Neutrophil (primary cell): ENCODE measurements around the gene FETUB.
A peak's percentile ranks its signal among the peaks of the same experiment; 100 is the strongest.

Source experiments
- H3K27ac ChIP-seq: fragments of 200-600 bp; sonication (generic); 2 replicates; pipeline ENCODE4 v1.5.1; 2016; ENCODE audit warnings: mild to moderate bottlenecking, moderate library complexity
- H3K27me3 ChIP-seq: fragments of 200-600 bp; sonication (generic); 2 replicates; pipeline ENCODE4 v1.6.0; 2016; ENCODE audit warnings: mild to moderate bottlenecking
- H3K36me3 ChIP-seq: fragments of 200-600 bp; sonication (generic); 2 replicates; pipeline ENCODE4 v1.5.1; 2017
- H3K4me1 ChIP-seq, 2 experiments: fragments of 200-600 bp in 1 of 2; sonication (generic) in 1 of 2; 1 replicate in 1 of 2; 2 replicates in 1 of 2; pipeline versions ENCODE4 v1.5.1 to v1.6.1; 2013 to 2016; ENCODE audit warnings: low read depth in 1 of 2, low read length in 1 of 2, mild to moderate bottlenecking in 1 of 2, moderate library complexity in 1 of 2; ENCODE audit not compliant: control insufficient read depth in 1 of 2, insufficient read depth in 1 of 2
- H3K4me3 ChIP-seq, 2 experiments: fragments of 200-600 bp in 1 of 2; sonication (generic) in 1 of 2; 1 replicate in 1 of 2; 2 replicates in 1 of 2; pipeline ENCODE4 v1.5.1; 2013 to 2016; ENCODE audit warnings: low read depth in 1 of 2, low read length in 1 of 2, mild to moderate bottlenecking in 1 of 2, moderate library complexity in 1 of 2
- H3K9me3 ChIP-seq: fragments of 200-600 bp; sonication (generic); 2 replicates; pipeline ENCODE4 v1.5.1; 2016
- CTCF ChIP-seq: fragments of 200-600 bp; sonication (generic); IDR thresholded peaks from 2 replicates; pipeline ENCODE4 v1.5.1; 2016; ENCODE audit warnings: antibody characterized with exemption

Gene FETUB

GRCh38 chr3:186614597-186615483, 25.4 kb upstream of the FETUB start:
- no peaks in the 10 kb centered on the region for H3K9me3 ChIP-seq
- H3K4me3 ChIP-seq: no peak overlapping the region
- H3K36me3 ChIP-seq: no peaks in the 10 kb centered on the region
- peaks cover 70% of the 10 kb centered on the region for H3K27me3 ChIP-seq
- H3K27ac ChIP-seq: no peak overlapping the region
- peak; percentile 90 for TF ChIP-seq CTCF
- H3K4me1 ChIP-seq: peaks cover 0 to 13% of the 10 kb centered on the region in 2 experiments

- H3K4me3 ChIP-seq: no peak overlapping the region
- peaks cover 70% of the 10 kb centered on the region for H3K27me3 ChIP-seq
- no peak overlapping the region for H3K27ac ChIP-seq
- H3K4me1 ChIP-seq: peaks cover 0 to 13% of the 10 kb centered on the region in 2 experiments
- H3K9me3 ChIP-seq: no peaks in the 10 kb centered on the region
- TF ChIP-seq CTCF: no peak
- H3K36me3 ChIP-seq: no peaks in the 10 kb centered on the region
These were observed 23.9 kb upstream of the FETUB start for GRCh38 chr3:186616299-186616617.

- no peak overlapping the region for H3K27ac ChIP-seq
These were observed 22.9 kb upstream of the FETUB start for GRCh38 chr3:186617036-186617946.

DNA sequence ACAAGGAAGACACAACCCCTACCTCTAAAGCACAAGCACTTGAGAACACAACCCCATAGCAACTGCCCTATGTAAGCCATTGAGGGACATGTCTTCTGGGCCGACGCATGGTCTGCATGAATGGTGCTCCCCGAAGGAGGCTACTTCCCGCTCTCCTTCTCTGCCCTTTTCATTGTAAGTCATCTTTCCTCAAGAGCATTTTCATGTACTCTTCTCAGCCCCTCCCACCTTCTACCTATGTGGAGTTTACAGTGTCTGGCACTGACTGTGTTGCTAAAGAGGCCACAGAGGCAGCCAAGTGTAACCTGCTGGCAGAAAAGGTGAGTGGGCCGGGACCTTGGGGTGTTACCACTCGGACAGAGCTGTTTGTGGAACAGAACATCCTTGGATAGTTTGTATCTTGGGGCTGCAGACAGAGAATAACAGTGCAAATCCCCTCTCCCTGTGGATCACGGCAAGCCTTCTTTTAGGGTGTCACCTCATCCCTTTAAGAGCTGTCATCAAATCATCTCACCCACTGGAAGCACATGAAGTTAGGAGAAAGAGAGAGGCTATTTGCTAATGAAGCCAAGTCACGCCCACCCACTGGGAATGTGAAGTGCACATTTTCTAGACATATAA, 21.8 kb upstream of the FETUB start:
- H3K27ac ChIP-seq: no peak overlapping the region
- no peak overlapping the region for H3K4me3 ChIP-seq
- peaks cover 53% of the 10 kb centered on the region for H3K27me3 ChIP-seq
- no peaks in the 10 kb centered on the region for H3K9me3 ChIP-seq
- no peaks in the 10 kb centered on the region for H3K36me3 ChIP-seq
- H3K4me1 ChIP-seq: peaks cover 0 to 13% of the 10 kb centered on the region in 2 experiments
- no peak for TF ChIP-seq CTCF

More at GRCh38 chr3:186617036-186617946, 22.9 kb upstream of the FETUB start:
- Histone ChIP-seq H3K9me3 (no peaks in the 10 kb centered on the region), H3K4me1 (peaks cover 0 to 13% of the 10 kb centered on the region in 2 experiments), H3K27me3 (peaks cover 65% of the 10 kb centered on the region), H3K36me3 (no peaks in the 10 kb centered on the region), H3K4me3 (peak overlapping the region in 1 of 2 experiments; percentile 30)
- TF ChIP-seq CTCF: peak; percentile 80

DNA sequence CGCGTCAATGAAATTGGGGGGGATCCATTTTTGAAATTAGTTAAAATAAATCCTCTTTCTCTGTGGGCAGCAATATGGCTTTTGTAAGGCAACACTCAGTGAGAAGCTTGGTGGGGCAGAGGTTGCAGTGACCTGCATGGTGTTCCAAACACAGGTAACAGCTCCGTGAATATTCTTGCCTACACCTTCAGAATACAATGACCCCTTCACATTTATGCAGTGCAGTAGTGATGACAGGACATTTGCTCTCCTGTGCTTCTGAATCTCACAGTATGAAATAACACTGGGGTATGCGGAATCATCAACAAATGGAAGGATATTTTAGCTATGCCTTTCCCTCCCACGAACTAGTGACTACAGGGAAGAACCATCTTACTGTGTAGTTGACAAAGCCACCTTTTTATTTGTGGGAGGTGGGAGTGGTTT, 20.4 kb upstream of the FETUB start:
- Histone ChIP-seq H3K36me3 (no peaks in the 10 kb centered on the region), H3K4me1 (peaks cover 0 to 9% of the 10 kb centered on the region in 2 experiments), H3K27ac (no peak overlapping the region), H3K9me3 (no peaks in the 10 kb centered on the region), H3K27me3 (peaks cover 39% of the 10 kb centered on the region), H3K4me3 (no peak overlapping the region)
- no peak for TF ChIP-seq CTCF
